ENCODE data around the gene OOEP. TPM values are rescaled to one million over a fixed set of nuclear protein-coding genes. Genes with fewer than 3 reads are reported as not detected.

OOEP gene
- total and polyA plus RNA-seq, 4 donors, result 0.06 to 0.22 TPM; not detected in 2

DNA sequence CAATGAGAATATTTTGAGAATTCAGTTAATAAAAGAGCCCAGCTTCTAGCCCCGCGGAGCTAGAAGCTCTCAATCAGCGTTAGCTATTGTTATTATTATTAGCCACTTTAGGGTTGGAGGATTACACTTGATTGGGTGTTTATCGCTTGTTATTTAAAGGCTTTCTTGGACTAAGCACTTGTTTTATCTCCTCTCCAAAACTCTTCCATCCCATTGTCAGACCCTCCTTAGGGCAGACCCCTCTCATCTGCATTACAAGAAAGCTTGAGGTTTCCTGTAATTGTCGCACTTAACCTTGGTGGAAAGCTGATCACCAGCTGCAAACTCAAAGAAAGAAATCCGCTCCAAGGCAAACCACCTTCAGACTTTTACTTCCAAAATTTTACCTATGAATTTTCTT, 20.4 kb downstream of the OOEP start (continued):
- TF ChIP-seq, protein P1, sequence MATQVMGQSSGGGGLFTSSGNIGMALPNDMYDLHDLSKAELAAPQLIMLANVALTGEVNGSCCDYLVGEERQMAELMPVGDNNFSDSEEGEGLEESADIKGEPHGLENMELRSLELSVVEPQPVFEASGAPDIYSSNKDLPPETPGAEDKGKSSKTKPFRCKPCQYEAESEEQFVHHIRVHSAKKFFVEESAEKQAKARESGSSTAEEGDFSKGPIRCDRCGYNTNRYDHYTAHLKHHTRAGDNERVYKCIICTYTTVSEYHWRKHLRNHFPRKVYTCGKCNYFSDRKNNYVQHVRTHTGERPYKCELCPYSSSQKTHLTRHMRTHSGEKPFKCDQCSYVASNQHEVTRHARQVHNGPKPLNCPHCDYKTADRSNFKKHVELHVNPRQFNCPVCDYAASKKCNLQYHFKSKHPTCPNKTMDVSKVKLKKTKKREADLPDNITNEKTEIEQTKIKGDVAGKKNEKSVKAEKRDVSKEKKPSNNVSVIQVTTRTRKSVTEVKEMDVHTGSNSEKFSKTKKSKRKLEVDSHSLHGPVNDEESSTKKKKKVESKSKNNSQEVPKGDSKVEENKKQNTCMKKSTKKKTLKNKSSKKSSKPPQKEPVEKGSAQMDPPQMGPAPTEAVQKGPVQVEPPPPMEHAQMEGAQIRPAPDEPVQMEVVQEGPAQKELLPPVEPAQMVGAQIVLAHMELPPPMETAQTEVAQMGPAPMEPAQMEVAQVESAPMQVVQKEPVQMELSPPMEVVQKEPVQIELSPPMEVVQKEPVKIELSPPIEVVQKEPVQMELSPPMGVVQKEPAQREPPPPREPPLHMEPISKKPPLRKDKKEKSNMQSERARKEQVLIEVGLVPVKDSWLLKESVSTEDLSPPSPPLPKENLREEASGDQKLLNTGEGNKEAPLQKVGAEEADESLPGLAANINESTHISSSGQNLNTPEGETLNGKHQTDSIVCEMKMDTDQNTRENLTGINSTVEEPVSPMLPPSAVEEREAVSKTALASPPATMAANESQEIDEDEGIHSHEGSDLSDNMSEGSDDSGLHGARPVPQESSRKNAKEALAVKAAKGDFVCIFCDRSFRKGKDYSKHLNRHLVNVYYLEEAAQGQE (IDR thresholded peaks at IDR 0.05), result no peak
- TF ChIP-seq JUND (IDR thresholded peaks at IDR 0.05), result no peak
- no peak for TF ChIP-seq YY1 (IDR thresholded peaks at IDR 0.05)
- no peak for TF ChIP-seq SP1 (IDR thresholded peaks at IDR 0.05)
- no peak for TF ChIP-seq RAD21 (IDR thresholded peaks at IDR 0.05)
- TF ChIP-seq EGR1 (IDR thresholded peaks at IDR 0.05; ENCODE audit: low read depth in 2 of 2), result no peak
- TF ChIP-seq, protein P2, sequence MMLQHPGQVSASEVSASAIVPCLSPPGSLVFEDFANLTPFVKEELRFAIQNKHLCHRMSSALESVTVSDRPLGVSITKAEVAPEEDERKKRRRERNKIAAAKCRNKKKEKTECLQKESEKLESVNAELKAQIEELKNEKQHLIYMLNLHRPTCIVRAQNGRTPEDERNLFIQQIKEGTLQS (IDR thresholded peaks at IDR 0.05), result no peak
- TF ChIP-seq GABPA (IDR thresholded peaks at IDR 0.05 in 1 of 2, conservative IDR thresholded peaks at IDR 0.05 in 1 of 2), result no peak

DNA sequence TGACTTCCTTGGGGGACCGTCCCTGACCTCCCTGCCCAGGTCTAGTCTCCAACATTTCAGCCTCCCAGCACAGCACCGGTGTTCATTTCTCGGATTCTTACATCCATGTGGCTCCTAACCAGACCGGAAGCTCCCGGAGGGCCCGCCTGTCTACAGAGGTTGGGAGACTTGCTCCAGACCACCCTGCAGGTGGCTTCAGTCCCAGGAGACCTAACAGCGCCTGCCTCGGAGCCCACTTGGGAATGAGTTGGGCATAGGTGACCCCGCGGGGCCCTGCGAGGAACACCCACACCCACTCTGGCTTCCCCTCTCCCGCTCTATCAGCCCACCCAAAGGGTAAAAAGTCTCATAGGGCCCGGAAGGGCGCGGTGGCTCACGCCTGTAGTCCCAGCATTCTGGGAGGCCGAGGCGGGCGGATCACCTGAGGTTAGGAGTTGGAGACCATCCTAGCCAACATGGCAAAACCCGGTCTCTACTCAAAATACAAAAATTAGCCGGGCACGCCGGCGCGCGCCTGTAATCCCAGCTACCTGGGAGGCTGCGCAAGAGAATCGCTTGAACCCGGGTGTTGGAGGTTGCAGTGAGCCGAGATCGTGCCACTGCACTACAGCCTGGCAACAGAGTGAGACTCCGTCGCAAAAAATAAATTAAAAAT, 21.0 kb downstream of the OOEP start:
- Histone ChIP-seq H3K27ac (ENCODE audit: low read depth in 1 of 2, low read length in 2 of 2) (no peak overlapping the region), H3K36me3 (ENCODE audit: control insufficient read depth in 4 of 4, insufficient read depth in 3 of 4, low read depth in 1 of 4, low read length in 3 of 4) (no peaks in the 10 kb centered on the region), H3K9ac (ENCODE audit: low read depth in 1 of 2, low read length in 2 of 2) (no peak overlapping the region), H3K27me3 (ENCODE audit: control insufficient read depth in 4 of 4, insufficient read depth in 4 of 4, low read length in 3 of 4) (peaks cover 0 to 12% (median 2%) of the 10 kb centered on the region in 4 donors), H3K9me3 (ENCODE audit: control insufficient read depth in 4 of 4, low read length in 3 of 4) (no peaks in the 10 kb centered on the region), H3K4me1 (ENCODE audit: control insufficient read depth in 4 of 4, insufficient read depth in 4 of 4, low read length in 3 of 4) (no peaks in the 10 kb centered on the region), H3K4me3 (ENCODE audit: low read depth in 1 of 3, low read length in 3 of 3) (no peak overlapping the region)
- WGBS, result 47% methylated on average over 33 of the region's 33 CpGs
- no peak for TF ChIP-seq YY1 (IDR thresholded peaks at IDR 0.05)
- no peak for TF ChIP-seq NR2F2 (IDR thresholded peaks at IDR 0.05)
- TF ChIP-seq HNF4G (IDR thresholded peaks at IDR 0.05), result no peak
- TF ChIP-seq SP1 (IDR thresholded peaks at IDR 0.05), result no peak
- no peak for TF ChIP-seq FOXA2 (IDR thresholded peaks at IDR 0.05)
- TF ChIP-seq, protein P3, sequence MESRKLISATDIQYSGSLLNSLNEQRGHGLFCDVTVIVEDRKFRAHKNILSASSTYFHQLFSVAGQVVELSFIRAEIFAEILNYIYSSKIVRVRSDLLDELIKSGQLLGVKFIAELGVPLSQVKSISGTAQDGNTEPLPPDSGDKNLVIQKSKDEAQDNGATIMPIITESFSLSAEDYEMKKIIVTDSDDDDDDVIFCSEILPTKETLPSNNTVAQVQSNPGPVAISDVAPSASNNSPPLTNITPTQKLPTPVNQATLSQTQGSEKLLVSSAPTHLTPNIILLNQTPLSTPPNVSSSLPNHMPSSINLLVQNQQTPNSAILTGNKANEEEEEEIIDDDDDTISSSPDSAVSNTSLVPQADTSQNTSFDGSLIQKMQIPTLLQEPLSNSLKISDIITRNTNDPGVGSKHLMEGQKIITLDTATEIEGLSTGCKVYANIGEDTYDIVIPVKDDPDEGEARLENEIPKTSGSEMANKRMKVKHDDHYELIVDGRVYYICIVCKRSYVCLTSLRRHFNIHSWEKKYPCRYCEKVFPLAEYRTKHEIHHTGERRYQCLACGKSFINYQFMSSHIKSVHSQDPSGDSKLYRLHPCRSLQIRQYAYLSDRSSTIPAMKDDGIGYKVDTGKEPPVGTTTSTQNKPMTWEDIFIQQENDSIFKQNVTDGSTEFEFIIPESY (IDR thresholded peaks at IDR 0.05), result no peak
- TF ChIP-seq RXRA (IDR thresholded peaks at IDR 0.05), result no peak
- TF ChIP-seq EGR1 (IDR thresholded peaks at IDR 0.05; ENCODE audit: low read depth in 2 of 2), result no peak
- TF ChIP-seq HNF4A (conservative IDR thresholded peaks at IDR 0.05), result no peak
- TF ChIP-seq JUND (IDR thresholded peaks at IDR 0.05), result no peak
- TF ChIP-seq, protein P1 (IDR thresholded peaks at IDR 0.05), result no peak
- no peak for TF ChIP-seq GABPA (IDR thresholded peaks at IDR 0.05 in 1 of 2, conservative IDR thresholded peaks at IDR 0.05 in 1 of 2)
- TF ChIP-seq, protein P2 (IDR thresholded peaks at IDR 0.05), result no peak
- TF ChIP-seq RAD21 (IDR thresholded peaks at IDR 0.05), result no peak
- TF ChIP-seq TAF1 (conservative IDR thresholded peaks at IDR 0.05), result no peak
- TF ChIP-seq, protein P4, sequence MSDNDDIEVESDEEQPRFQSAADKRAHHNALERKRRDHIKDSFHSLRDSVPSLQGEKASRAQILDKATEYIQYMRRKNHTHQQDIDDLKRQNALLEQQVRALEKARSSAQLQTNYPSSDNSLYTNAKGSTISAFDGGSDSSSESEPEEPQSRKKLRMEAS (IDR thresholded peaks at IDR 0.05), result no peak
- TF ChIP-seq, protein P5, sequence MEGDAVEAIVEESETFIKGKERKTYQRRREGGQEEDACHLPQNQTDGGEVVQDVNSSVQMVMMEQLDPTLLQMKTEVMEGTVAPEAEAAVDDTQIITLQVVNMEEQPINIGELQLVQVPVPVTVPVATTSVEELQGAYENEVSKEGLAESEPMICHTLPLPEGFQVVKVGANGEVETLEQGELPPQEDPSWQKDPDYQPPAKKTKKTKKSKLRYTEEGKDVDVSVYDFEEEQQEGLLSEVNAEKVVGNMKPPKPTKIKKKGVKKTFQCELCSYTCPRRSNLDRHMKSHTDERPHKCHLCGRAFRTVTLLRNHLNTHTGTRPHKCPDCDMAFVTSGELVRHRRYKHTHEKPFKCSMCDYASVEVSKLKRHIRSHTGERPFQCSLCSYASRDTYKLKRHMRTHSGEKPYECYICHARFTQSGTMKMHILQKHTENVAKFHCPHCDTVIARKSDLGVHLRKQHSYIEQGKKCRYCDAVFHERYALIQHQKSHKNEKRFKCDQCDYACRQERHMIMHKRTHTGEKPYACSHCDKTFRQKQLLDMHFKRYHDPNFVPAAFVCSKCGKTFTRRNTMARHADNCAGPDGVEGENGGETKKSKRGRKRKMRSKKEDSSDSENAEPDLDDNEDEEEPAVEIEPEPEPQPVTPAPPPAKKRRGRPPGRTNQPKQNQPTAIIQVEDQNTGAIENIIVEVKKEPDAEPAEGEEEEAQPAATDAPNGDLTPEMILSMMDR (IDR thresholded peaks at IDR 0.05; ENCODE audit: low read depth, low read length, missing input control), result no peak
- no peak for DNase-seq (ENCODE audit: low spot score)

All from liver (tissue), 9 donors.